Astrocyte of the spinal cord (primary cell): ENCODE data around the gene LRRC8D.

Source experiments
- DNase-seq: peaks from one replicate; pipeline ENCODE4 v3.0.0; 2011; ENCODE audit warnings: low read depth, low spot score
- H3K4me3 ChIP-seq: 2 replicates; pipeline ENCODE4 v1.5.1; 2011; ENCODE audit warnings: low read depth, mild to moderate bottlenecking, low read length, moderate library complexity
- CTCF ChIP-seq: IDR thresholded peaks from 2 replicates; pipeline ENCODE4 v1.5.1; 2012; ENCODE audit warnings: low read depth, mild to moderate bottlenecking, low read length, inconsistent platforms
- in situ Hi-C: cut with HindIII; loops from 2 replicates; pipeline ENCODE4 v1.10.0; 2017; ENCODE audit warnings: low sequenced_read_pairs

The LRRC8D gene

GRCh38 chr1:89800022-89800655 lies 20.7 kb upstream of the LRRC8D start:
- H3K4me3 ChIP-seq: no peak overlapping the region
- no peak for DNase-seq
- in situ Hi-C loops: no loop called here
- TF ChIP-seq CTCF: no peak

GRCh38 chr1:89800718-89801117 lies 20.1 kb upstream of the LRRC8D start:
- H3K4me3 ChIP-seq: no peak overlapping the region
- in situ Hi-C loops: no loop called here
- TF ChIP-seq CTCF: no peak
- no peak for DNase-seq

- in situ Hi-C loops: no loop called here
These were observed 18.8 kb upstream of the LRRC8D start for GRCh38 chr1:89802051-89802450.

GRCh38 chr1:89802841-89803240 lies 18.0 kb upstream of the LRRC8D start:
- in situ Hi-C loops: no loop called here
- DNase-seq: no peak
- no peak for TF ChIP-seq CTCF
- H3K4me3 ChIP-seq: no peak overlapping the region

More at GRCh38 chr1:89802051-89802450, 18.8 kb upstream of the LRRC8D start:
- DNase-seq: no peak
- TF ChIP-seq CTCF: no peak
- no peak overlapping the region for H3K4me3 ChIP-seq

GRCh38 chr1:89804642-89805237 lies 16.1 kb upstream of the LRRC8D start:
- no peak overlapping the region for H3K4me3 ChIP-seq
- in situ Hi-C loops: no loop called here
- TF ChIP-seq CTCF: peak; percentile 92
- DNase-seq: peak; percentile 86

GRCh38 chr1:89806616-89807015 lies 14.2 kb upstream of the LRRC8D start:
- in situ Hi-C loops: no loop called here

More at GRCh38 chr1:89806616-89807015, 14.2 kb upstream of the LRRC8D start:
- TF ChIP-seq CTCF: no peak
- H3K4me3 ChIP-seq: no peak overlapping the region
- DNase-seq: no peak
